PC-9 (cell line): ENCODE data around the gene TRAPPC12. TPM values are rescaled to one million over a fixed set of nuclear protein-coding genes. Genes with fewer than 3 reads are reported as not detected.
"Not testable (repeated sequence)": the region's sequence is repeated elsewhere in the genome, so short reads cannot be mapped to it uniquely, and the experiment has no call there.

Source experiments
- BruUV-seq: library from RNA; stranded (reverse); fragments of 400-500 nt; replicated peaks from 2 replicates; lab custom pipeline; 2021; lab: Mats Ljungman, UMichigan
- CTCF ChIA-PET: fragments of 300-600 bp; sonication (Branson Sonifier 250); formaldehyde crosslinking; loops from one replicate; lab custom pipeline; 2022; ENCODE audit warnings: antibody characterized with exemption; lab: Charles Lee
- POLR2A ChIA-PET: fragments of 300-600 bp; sonication (Branson Sonifier 250); formaldehyde crosslinking; loops from one replicate; lab custom pipeline; 2022; ENCODE audit warnings: antibody characterized with exemption; ENCODE audit not compliant: unreplicated experiment; lab: Charles Lee
- DNase-seq, 2 experiments: peaks; one replicate each; pipeline versions ENCODE4 v3.0.0 to v3.0.0-alpha.2; 2015 to 2022; ENCODE audit warnings: mixed read lengths in 1 of 2
- H2AFZ ChIP-seq: fragments of 200-600 bp; sonication (generic); 2 replicates; pipeline ENCODE4 v1.8.1; 2017; ENCODE audit warnings: antibody characterized with exemption
- H3F3A ChIP-seq: fragments of 200-600 bp; sonication (generic); 2 replicates; pipeline ENCODE4 v1.8.1; 2017; ENCODE audit warnings: antibody characterized with exemption, mild to moderate bottlenecking, low read depth; ENCODE audit not compliant: insufficient read depth
- H3K27ac ChIP-seq: fragments of 200-600 bp; sonication (generic); 2 replicates; pipeline ENCODE4 v1.6.1; 2016; ENCODE audit warnings: mixed run types
- H3K27me3 ChIP-seq: fragments of 200-600 bp; sonication (generic); 2 replicates; pipeline ENCODE4 v1.6.1; 2016; ENCODE audit warnings: low read depth, mixed run types; ENCODE audit not compliant: insufficient read depth
- H3K36me3 ChIP-seq: fragments of 200-600 bp; sonication (generic); 2 replicates; pipeline ENCODE4 v1.6.1; 2016; ENCODE audit warnings: low read depth, mixed run types
- H3K4me1 ChIP-seq: fragments of 200-600 bp; sonication (generic); replicated peaks from 2 replicates; pipeline ENCODE4 v1.6.1; 2016; ENCODE audit warnings: mixed run types; ENCODE audit not compliant: insufficient read depth
- H3K4me2 ChIP-seq: fragments of 200-600 bp; sonication (generic); 2 replicates; pipeline ENCODE4 v1.6.1; 2017; ENCODE audit warnings: mixed run types
- H3K4me3 ChIP-seq: fragments of 200-600 bp; sonication (generic); 2 replicates; pipeline ENCODE4 v1.6.1; 2016; ENCODE audit warnings: mixed run types
- H3K79me2 ChIP-seq: fragments of 200-600 bp; sonication (generic); 2 replicates; pipeline ENCODE4 v1.6.1; 2017; ENCODE audit warnings: low read depth, mixed run types
- H3K9me2 ChIP-seq: fragments of 200-600 bp; sonication (generic); 2 replicates; pipeline ENCODE4 v1.8.1; 2017; ENCODE audit warnings: mild to moderate bottlenecking; ENCODE audit not compliant: insufficient read depth
- H3K9me3 ChIP-seq: fragments of 200-600 bp; sonication (generic); 2 replicates; pipeline ENCODE4 v1.8.1; 2016; ENCODE audit warnings: low read depth; ENCODE audit not compliant: insufficient read depth
- H4K20me1 ChIP-seq: fragments of 200-600 bp; sonication (generic); 2 replicates; pipeline ENCODE4 v1.8.1; 2017; ENCODE audit not compliant: insufficient read depth
- CTCF ChIP-seq: fragments of 200-600 bp; sonication (generic); conservative IDR thresholded peaks from 2 replicates; pipeline ENCODE4 v1.6.1; 2017; ENCODE audit warnings: mixed run types, antibody characterized with exemption, mild to moderate bottlenecking, moderate library complexity
- EZH2 ChIP-seq: fragments of 200-600 bp; sonication (generic); IDR thresholded peaks from 2 replicates; pipeline ENCODE4 v1.8.0; 2017; ENCODE audit warnings: antibody characterized with exemption, low read depth
- intact Hi-C: fragments of 100-400 bp; cut with micrococcal nuclease; formaldehyde crosslinking; loops from one replicate; pipeline ENCODE4 v1.10.0; 2022; ENCODE audit not compliant: unreplicated experiment
- total RNA-seq: library from RNA; stranded (reverse); gene quantifications from 2 replicates; pipeline ENCODE4 v1.2.3, GENCODE V29; 2021

The TRAPPC12 gene
- total RNA-seq, 1 experiment from 2014 or later = 69.3 TPM

GRCh38 chr2:3361518-3362389 lies 17.7 kb upstream of the TRAPPC12 start:
- no peaks in the 10 kb centered on the region for H3K9me2 ChIP-seq
- H3K27ac ChIP-seq = no peak overlapping the region
- H4K20me1 ChIP-seq = peaks cover 7% of the 10 kb centered on the region
- no peaks in the 10 kb centered on the region for H3K4me1 ChIP-seq
- H3K79me2 ChIP-seq = peaks cover 85% of the 10 kb centered on the region
- no peaks in the 10 kb centered on the region for H3F3A ChIP-seq
- H2AFZ ChIP-seq = no peak overlapping the region
- CTCF ChIA-PET = no interaction called here
- no peaks in the 10 kb centered on the region for H3K27me3 ChIP-seq
- no peaks in the 10 kb centered on the region for H3K9me3 ChIP-seq
- BruUV-seq = no TSS peak
- intact Hi-C loops = no loop called here
- H3K36me3 ChIP-seq = no peaks in the 10 kb centered on the region
- POLR2A ChIA-PET = no interaction called here
- H3K4me2 ChIP-seq = no peak overlapping the region
- no peak overlapping the region for H3K4me3 ChIP-seq
- no peak for DNase-seq
- TF ChIP-seq EZH2 = no peak

- no TSS peak for BruUV-seq
- Histone ChIP-seq H3K36me3 (no peaks in the 10 kb centered on the region), H3K27me3 (no peaks in the 10 kb centered on the region), H3K27ac (no peak overlapping the region), H3K4me1 (peaks cover 10% of the 10 kb centered on the region), H3K9me3 (no peaks in the 10 kb centered on the region), H3K4me2 (no peak overlapping the region), H3K9me2 (no peaks in the 10 kb centered on the region), H3F3A (peaks cover 16% of the 10 kb centered on the region), H2AFZ (no peak overlapping the region), H3K4me3 (no peak overlapping the region), H4K20me1 (no peaks in the 10 kb centered on the region; the same call in 1 of the 2 replicates), H3K79me2 (peaks cover 75% of the 10 kb centered on the region)
- POLR2A ChIA-PET = interaction anchor here (0.6 kb wide), 1 partner anchor 67 kb away, joined by 8 read pairs; no protein-coding TSS in a partner anchor
- DNase-seq = no peak
- intact Hi-C loops = no loop called here
- TF ChIP-seq EZH2 = no peak
- no peak for TF ChIP-seq CTCF
- CTCF ChIA-PET = no interaction called here
Measured at GRCh38 chr2:3365219-3365618, 14.3 kb upstream of the TRAPPC12 start.

GRCh38 chr2:3368261-3368722 lies 11.2 kb upstream of the TRAPPC12 start:
- intact Hi-C loops = no loop called here
- Histone ChIP-seq H3K36me3 (no peaks in the 10 kb centered on the region), H3K4me1 (peaks cover 10% of the 10 kb centered on the region), H3K27ac (peak overlapping the region; percentile 85), H3K27me3 (no peaks in the 10 kb centered on the region), H3K4me3 (peak overlapping the region; percentile 58), H2AFZ (no peak overlapping the region), H4K20me1 (no peaks in the 10 kb centered on the region; the same call in 1 of the 2 replicates), H3K79me2 (peaks cover 53% of the 10 kb centered on the region), H3K9me3 (no peaks in the 10 kb centered on the region), H3F3A (peaks cover 16% of the 10 kb centered on the region), H3K9me2 (no peaks in the 10 kb centered on the region), H3K4me2 (peak overlapping the region; percentile 77)
- TF ChIP-seq CTCF (no peak), EZH2 (no peak)
- no TSS peak for BruUV-seq
- no peak for DNase-seq
- POLR2A ChIA-PET = no interaction called here
- CTCF ChIA-PET = no interaction called here

GRCh38 chr2:3369340-3370181 lies 9.9 kb upstream of the TRAPPC12 start:
- intact Hi-C loops, H3K4me1 ChIP-seq, H3K36me3 ChIP-seq, H3K27me3 ChIP-seq, H4K20me1 ChIP-seq, H3K9me2 ChIP-seq, CTCF ChIA-PET, H3K9me3 ChIP-seq: not testable (repeated sequence)
- POLR2A ChIA-PET = interaction anchor here (0.7 kb wide), 1 partner anchor 8 kb away, joined by 3 read pairs; no protein-coding TSS in a partner anchor
- Histone ChIP-seq H3K27ac (peak overlapping the region; percentile 85), H3F3A (peaks cover 16% of the 10 kb centered on the region), H3K4me3 (peak overlapping the region; percentile 58; the same call in 1 of the 2 replicates), H3K79me2 (peaks cover 40% of the 10 kb centered on the region), H2AFZ (peak overlapping the region; percentile 70; the same call in 1 of the 2 replicates), H3K4me2 (peak overlapping the region; percentile 77; the same call in 1 of the 2 replicates)
- BruUV-seq = TSS peak; percentile 52
- peak in 1 of 2 experiments; percentile 60 for DNase-seq
